ENCODE results near the gene CREBZF. TPM values are rescaled to one million over a fixed set of nuclear protein-coding genes. Genes with fewer than 3 reads are reported as not detected.

Gene CREBZF
- total and polyA plus RNA-seq, 2 experiments from 2014 or later = 34.8 to 82.2 TPM

GRCh38 chr11:85627332-85627997 is 37.5 kb downstream of the CREBZF start, which contains the start of gene DLG2 (continued):
- TF ChIP-seq ZNF462 (CRISPR knock-in tag; IDR thresholded peaks at IDR 0.05) (no peak), STAT1 (IDR thresholded peaks at IDR 0.05; ENCODE audit: unreplicated experiment) (no peak), CREB1 (CRISPR knock-in tag; IDR thresholded peaks at IDR 0.05; ENCODE audit: low read depth) (no peak), CTCF (conservative IDR thresholded peaks at IDR 0.05; ENCODE audit: low read depth in 2 of 2) (no peak)

GRCh38 chr11:85626496-85626895 is 38.4 kb downstream of the CREBZF start:
- DNase-seq (ENCODE audit: low spot score) (no peak), ATAC-seq (no peak)
- Histone ChIP-seq H4K20me1 (replicated peaks; ENCODE audit: insufficient read depth) (no peaks in the 10 kb centered on the region), H3K27ac (ENCODE audit: low read depth) (no peak overlapping the region), H3K27me3 (ENCODE audit: insufficient read depth) (no peaks in the 10 kb centered on the region), H3K4me3 (peak overlapping the region; percentile 71), H2AFZ (no peak overlapping the region), H3K79me2 (replicated peaks; ENCODE audit: insufficient read depth) (peaks cover 30% of the 10 kb centered on the region), H3K4me1 (ENCODE audit: insufficient read depth) (peaks cover 17% of the 10 kb centered on the region; the same call in 1 of the 2 replicates), H3K36me3 (ENCODE audit: insufficient read depth) (0 out of 2 replicates have a peak, but pooled peaks cover 7% of the 10 kb centered on the region), H3K9me2 (ENCODE audit: insufficient read depth) (no peaks in the 10 kb centered on the region), H3K4me2 (peak overlapping the region; percentile 94), H3F3A (replicated peaks; ENCODE audit: low read depth) (peaks cover 9% of the 10 kb centered on the region; the same call in 1 of the 2 replicates)
- no peak overlapping the region for H3K27ac Mint-ChIP-seq
- H3K36me3 Mint-ChIP-seq (ENCODE audit: low read depth) = peaks cover 8% of the 10 kb centered on the region; the same call in 2 of the 3 replicates
- H3K9me3 Mint-ChIP-seq = no peaks in the 10 kb centered on the region; the same call in 2 of the 3 replicates
- H3K27me3 Mint-ChIP-seq (ENCODE audit: insufficient read depth, low read depth, poor library complexity) = no peaks in the 10 kb centered on the region
- H3K4me1 Mint-ChIP-seq = peaks cover 21% of the 10 kb centered on the region
- H3K4me3 Mint-ChIP-seq = peak overlapping the region; percentile 93
- TF ChIP-seq CREB1 (CRISPR knock-in tag; IDR thresholded peaks at IDR 0.05; ENCODE audit: low read depth) = no peak
- no peak for TF ChIP-seq ZNF462 (CRISPR knock-in tag; IDR thresholded peaks at IDR 0.05)
- TF ChIP-seq EZH2phosphoT487 (IDR thresholded peaks at IDR 0.05; ENCODE audit: unreplicated experiment) = no peak

All from GM23338 (cell line).